Measurements from ENCODE around the gene SLC9A2. TPM values are rescaled to one million over a fixed set of nuclear protein-coding genes. Genes with fewer than 3 reads are reported as not detected.

The SLC9A2 gene
- total and polyA plus RNA-seq, 7 donors, result under 0.01 to 14.0 (median 6.0) TPM; not detected in 2

DNA sequence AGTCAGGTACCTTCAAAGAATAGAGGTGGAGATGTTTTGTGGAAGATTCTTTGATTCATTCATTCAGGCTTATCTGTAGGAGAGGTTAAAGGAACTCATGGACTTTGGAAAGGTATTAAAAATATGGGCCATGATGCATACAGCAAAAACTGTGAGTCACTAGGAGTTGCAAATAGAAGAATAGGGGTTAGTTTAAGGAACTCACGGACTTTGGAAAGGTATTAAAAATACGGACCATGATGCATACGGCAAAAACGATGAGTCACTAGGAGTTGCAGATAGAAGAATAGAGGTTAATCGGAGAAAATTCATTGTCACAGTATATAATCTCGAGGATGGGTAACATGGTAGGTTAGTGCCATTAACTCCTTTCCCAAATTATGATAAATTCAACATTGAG lies 41.2 kb downstream of the SLC9A2 start:
- no peak for DNase-seq
- intact Hi-C loops (cut with DNase I), result no loop called here
- TF ChIP-seq, protein P1, sequence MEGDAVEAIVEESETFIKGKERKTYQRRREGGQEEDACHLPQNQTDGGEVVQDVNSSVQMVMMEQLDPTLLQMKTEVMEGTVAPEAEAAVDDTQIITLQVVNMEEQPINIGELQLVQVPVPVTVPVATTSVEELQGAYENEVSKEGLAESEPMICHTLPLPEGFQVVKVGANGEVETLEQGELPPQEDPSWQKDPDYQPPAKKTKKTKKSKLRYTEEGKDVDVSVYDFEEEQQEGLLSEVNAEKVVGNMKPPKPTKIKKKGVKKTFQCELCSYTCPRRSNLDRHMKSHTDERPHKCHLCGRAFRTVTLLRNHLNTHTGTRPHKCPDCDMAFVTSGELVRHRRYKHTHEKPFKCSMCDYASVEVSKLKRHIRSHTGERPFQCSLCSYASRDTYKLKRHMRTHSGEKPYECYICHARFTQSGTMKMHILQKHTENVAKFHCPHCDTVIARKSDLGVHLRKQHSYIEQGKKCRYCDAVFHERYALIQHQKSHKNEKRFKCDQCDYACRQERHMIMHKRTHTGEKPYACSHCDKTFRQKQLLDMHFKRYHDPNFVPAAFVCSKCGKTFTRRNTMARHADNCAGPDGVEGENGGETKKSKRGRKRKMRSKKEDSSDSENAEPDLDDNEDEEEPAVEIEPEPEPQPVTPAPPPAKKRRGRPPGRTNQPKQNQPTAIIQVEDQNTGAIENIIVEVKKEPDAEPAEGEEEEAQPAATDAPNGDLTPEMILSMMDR (IDR thresholded peaks at IDR 0.05), result no peak
- TF ChIP-seq EP300 (IDR thresholded peaks at IDR 0.05), result no peak
- TF ChIP-seq POLR2A (IDR thresholded peaks at IDR 0.05), result no peak
- TF ChIP-seq POLR2AphosphoS5 (IDR thresholded peaks at IDR 0.05), result no peak
- H3K36me3 ChIP-seq, result no peaks in the 10 kb centered on the region
- no peak overlapping the region for H3K27ac ChIP-seq
- H3K9me3 ChIP-seq, result no peaks in the 10 kb centered on the region
- 18 to 74% methylated on average over 6 of the region's 6 CpGs for WGBS, 2 donors
- no peaks in the 10 kb centered on the region for H3K4me1 ChIP-seq
- H3K27me3 ChIP-seq, result no peaks in the 10 kb centered on the region
- no peak overlapping the region for H3K4me3 ChIP-seq

DNA sequence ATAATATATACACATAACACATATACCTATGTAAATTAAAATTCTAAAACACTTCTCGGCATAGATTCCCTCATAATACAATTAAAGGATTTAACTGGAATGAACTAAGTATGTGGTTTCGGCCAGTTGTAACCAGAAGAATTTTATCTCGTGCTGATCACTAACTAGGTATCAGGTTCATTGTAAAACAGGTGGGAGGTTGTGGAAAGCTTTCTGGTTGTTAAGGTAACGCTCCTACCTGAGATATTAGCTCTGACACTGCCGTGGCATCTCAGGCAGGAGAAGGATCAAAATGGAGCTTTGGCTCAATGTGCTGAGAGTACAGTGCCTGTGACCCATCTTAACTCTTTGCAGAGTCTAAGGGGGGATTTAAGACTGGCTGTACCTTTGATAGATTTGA lies 42.5 kb downstream of the SLC9A2 start:
- Histone ChIP-seq H3K36me3 (no peaks in the 10 kb centered on the region), H3K9me3 (no peaks in the 10 kb centered on the region), H3K27me3 (no peaks in the 10 kb centered on the region), H3K4me3 (no peak overlapping the region), H3K27ac (no peak overlapping the region), H3K4me1 (no peaks in the 10 kb centered on the region)
- WGBS, 2 donors, result 43 to 73% methylated on average over 5 of the region's 5 CpGs
- DNase-seq, result no peak
- intact Hi-C loops (cut with DNase I), result no loop called here
- TF ChIP-seq, protein P1 (IDR thresholded peaks at IDR 0.05), result no peak
- no peak for TF ChIP-seq POLR2A (IDR thresholded peaks at IDR 0.05)
- TF ChIP-seq EP300 (IDR thresholded peaks at IDR 0.05), result no peak
- no peak for TF ChIP-seq POLR2AphosphoS5 (IDR thresholded peaks at IDR 0.05)

DNA sequence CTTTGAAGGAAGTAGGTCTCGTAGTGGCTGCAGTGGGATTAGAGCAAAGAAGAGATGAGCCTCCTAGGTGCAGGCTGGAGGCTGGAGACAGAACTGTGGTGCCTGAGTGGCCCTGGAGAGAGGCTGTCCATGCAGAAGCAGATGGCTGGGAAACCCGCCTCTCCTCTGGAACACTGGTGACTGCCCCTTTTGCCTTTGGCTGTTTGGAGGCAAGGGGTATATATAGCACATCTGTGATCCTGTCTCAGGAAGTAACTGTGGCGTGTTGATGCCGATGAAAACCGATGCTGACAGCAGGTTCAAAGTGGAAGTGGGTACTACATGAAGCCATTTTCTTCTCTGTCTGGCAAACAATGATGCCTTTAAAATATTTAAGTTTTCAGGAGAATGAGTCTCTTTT lies 43.5 kb downstream of the SLC9A2 start:
- Histone ChIP-seq H3K36me3 (no peaks in the 10 kb centered on the region), H3K4me1 (no peaks in the 10 kb centered on the region), H3K9me3 (no peaks in the 10 kb centered on the region), H3K27me3 (no peaks in the 10 kb centered on the region), H3K4me3 (no peak overlapping the region), H3K27ac (no peak overlapping the region)
- 32 to 58% methylated on average over 5 of the region's 5 CpGs for WGBS, 2 donors
- intact Hi-C loops (cut with DNase I), result no loop called here
- no peak for DNase-seq
- TF ChIP-seq EP300 (IDR thresholded peaks at IDR 0.05), result no peak
- no peak for TF ChIP-seq POLR2A (IDR thresholded peaks at IDR 0.05)
- TF ChIP-seq POLR2AphosphoS5 (IDR thresholded peaks at IDR 0.05), result no peak
- TF ChIP-seq, protein P1 (IDR thresholded peaks at IDR 0.05), result no peak

DNA sequence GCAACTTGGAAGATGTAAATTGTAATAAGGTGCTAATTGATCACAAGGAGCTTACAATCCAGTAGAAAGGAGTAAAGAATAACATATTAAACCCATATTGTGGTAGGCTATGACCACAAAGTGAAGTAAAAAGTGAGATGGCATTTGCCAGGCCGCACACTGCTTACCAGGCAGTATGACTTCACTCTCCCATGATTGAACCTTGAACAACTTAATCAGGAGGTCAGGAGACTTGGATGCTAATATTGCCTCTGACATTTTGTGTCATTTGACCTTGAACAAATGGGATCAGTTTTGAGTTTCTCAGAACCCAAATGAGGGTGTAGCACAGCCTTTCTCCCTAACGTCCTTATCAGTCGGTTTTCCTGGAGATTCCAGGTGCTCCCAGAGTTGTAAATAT lies 44.0 kb downstream of the SLC9A2 start:
- intact Hi-C loops (cut with DNase I), result no loop called here
- 35 to 52% methylated on average over 3 of the region's 3 CpGs for whole genome bisulfite sequencing, 2 donors
- Histone ChIP-seq H3K27me3 (no peaks in the 10 kb centered on the region), H3K27ac (no peak overlapping the region), H3K9me3 (no peaks in the 10 kb centered on the region), H3K36me3 (no peaks in the 10 kb centered on the region), H3K4me1 (no peaks in the 10 kb centered on the region), H3K4me3 (no peak overlapping the region)
- TF ChIP-seq, protein P1 (IDR thresholded peaks at IDR 0.05), result no peak
- TF ChIP-seq POLR2A (IDR thresholded peaks at IDR 0.05) (no peak), POLR2AphosphoS5 (IDR thresholded peaks at IDR 0.05) (no peak), EP300 (IDR thresholded peaks at IDR 0.05) (no peak)
- no peak for DNase-seq

DNA sequence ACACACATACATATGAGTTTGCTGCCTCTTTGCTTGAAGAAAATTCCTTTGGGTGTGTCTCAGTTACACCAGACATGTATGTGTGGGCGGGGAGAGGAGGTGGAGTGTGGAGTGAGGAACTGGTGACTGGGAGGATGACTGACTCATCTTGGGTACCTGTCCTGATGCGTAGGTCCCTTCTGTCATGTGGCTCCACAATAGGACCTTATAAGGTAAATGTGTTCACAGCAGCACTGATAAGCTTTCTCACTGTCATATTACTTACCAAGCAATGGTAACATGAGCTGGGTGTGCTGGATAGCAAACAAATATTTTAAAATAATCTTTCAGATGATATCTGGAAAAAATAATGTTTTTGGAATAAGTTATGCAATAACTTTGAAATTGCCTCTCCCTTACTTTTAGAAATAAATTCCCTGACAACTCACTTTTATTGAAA lies 45.1 kb downstream of the SLC9A2 start:
- H3K27ac ChIP-seq, result no peak overlapping the region
- H3K9me3 ChIP-seq, result no peaks in the 10 kb centered on the region
- no peak for DNase-seq
- H3K27me3 ChIP-seq, result no peaks in the 10 kb centered on the region
- no peak overlapping the region for H3K4me3 ChIP-seq
- 40 to 55% methylated on average over 2 of the region's 2 CpGs for WGBS, 2 donors
- TF ChIP-seq POLR2A (IDR thresholded peaks at IDR 0.05) (no peak), EP300 (IDR thresholded peaks at IDR 0.05) (no peak), POLR2AphosphoS5 (IDR thresholded peaks at IDR 0.05) (no peak)
- TF ChIP-seq, protein P1 (IDR thresholded peaks at IDR 0.05), result no peak
- H3K4me1 ChIP-seq, result no peaks in the 10 kb centered on the region
- intact Hi-C loops (cut with DNase I), result no loop called here
- no peaks in the 10 kb centered on the region for H3K36me3 ChIP-seq

Data from sigmoid colon (tissue), 7 donors.